Hepatocyte (in vitro differentiated cells): Measurements from ENCODE around the gene ENOX1. TPM values are rescaled to one million over a fixed set of nuclear protein-coding genes. Genes with fewer than 3 reads are reported as not detected.

ENCODE experiments used
- DNase-seq: peaks from one replicate; pipeline ENCODE4 v3.0.0-alpha.2; 2016; ENCODE audit warnings: low spot score
- H2AFZ ChIP-seq: fragments of 200-600 bp; sonication (generic); 2 replicates; pipeline ENCODE4 v1.6.0; 2016; ENCODE audit warnings: antibody characterized with exemption, mild to moderate bottlenecking
- H3K27ac ChIP-seq: fragments of 200-600 bp; sonication (generic); 2 replicates; pipeline ENCODE4 v1.5.1; 2016; ENCODE audit warnings: mild to moderate bottlenecking
- H3K27me3 ChIP-seq: fragments of 200-600 bp; sonication (generic); 2 replicates; pipeline ENCODE4 v1.6.1; 2016
- H3K36me3 ChIP-seq: fragments of 200-600 bp; sonication (generic); replicated peaks from 2 replicates; pipeline ENCODE4 v1.5.1; 2016; ENCODE audit warnings: low read depth; ENCODE audit not compliant: insufficient read depth
- H3K4me1 ChIP-seq: fragments of 200-600 bp; sonication (generic); 2 replicates; pipeline ENCODE4 v1.5.1; 2016; ENCODE audit warnings: mild to moderate bottlenecking, moderate library complexity; ENCODE audit not compliant: insufficient read depth
- H3K4me2 ChIP-seq: fragments of 200-600 bp; sonication (generic); 2 replicates; pipeline ENCODE4 v1.6.0; 2016
- H3K4me3 ChIP-seq: fragments of 200-600 bp; sonication (generic); 2 replicates; pipeline ENCODE4 v1.5.1; 2016; ENCODE audit warnings: mild to moderate bottlenecking
- H3K79me2 ChIP-seq: fragments of 200-600 bp; sonication (generic); 2 replicates; pipeline ENCODE4 v1.6.0; 2017; ENCODE audit warnings: mild to moderate bottlenecking
- H3K9me2 ChIP-seq: fragments of 200-600 bp; sonication (generic); replicated peaks from 2 replicates; pipeline ENCODE4 v1.6.0; 2017; ENCODE audit warnings: mild to moderate bottlenecking; ENCODE audit not compliant: insufficient read depth
- H3K9me3 ChIP-seq: fragments of 200-600 bp; sonication (generic); 2 replicates; pipeline ENCODE4 v1.5.1; 2016; ENCODE audit warnings: low read depth, mild to moderate bottlenecking
- H4K20me1 ChIP-seq: fragments of 200-600 bp; sonication (generic); 2 replicates; pipeline ENCODE4 v1.6.0; 2016; ENCODE audit warnings: mild to moderate bottlenecking; ENCODE audit not compliant: insufficient read depth, poor library complexity, severe bottlenecking
- CTCF ChIP-seq: fragments of 200-600 bp; sonication (generic); IDR thresholded peaks from 2 replicates; pipeline ENCODE4 v1.5.1; 2016; ENCODE audit warnings: antibody characterized with exemption, mild to moderate bottlenecking; ENCODE audit not compliant: poor library complexity
- EZH2 ChIP-seq: fragments of 200-600 bp; sonication (generic); IDR thresholded peaks from 2 replicates; pipeline ENCODE4 v1.6.1; 2016; ENCODE audit warnings: antibody characterized with exemption, mild to moderate bottlenecking, borderline replicate concordance
- EZH2phosphoT487 ChIP-seq: fragments of 200-600 bp; sonication (generic); IDR thresholded peaks from one replicate; pipeline ENCODE4 v1.6.1; 2018; ENCODE audit warnings: antibody characterized with exemption, mild to moderate bottlenecking, low read depth, moderate library complexity; ENCODE audit not compliant: unreplicated experiment, severe bottlenecking
- WGBS: methylation state at CpG from one replicate; pipeline ENCODE4 v1.1.6; 2016; ENCODE audit warnings: low lambda C conversion rate; ENCODE audit errors: missing lambda C conversion rate; 5-methylcytosine and 5-hydroxymethylcytosine counted together
- polyA plus RNA-seq: library from polyadenylated mRNA; unstranded; fragments of >200 nt; fragmentation: Nextera tagmentation; extraction: Ambion mirVana; gene quantifications from 2 replicates; pipeline ENCODE4 v1.2.1, GENCODE V29; 2016
- total RNA-seq: library from RNA; depleted of rRNA; stranded (reverse); fragments of >200 nt; gene quantifications from 2 replicates; pipeline ENCODE4 v1.2.3, GENCODE V29; 2014

The ENOX1 gene
- total and polyA plus RNA-seq, 2 experiments from 2014 or later: 2.4 to 4.0 TPM

- no peak for DNase-seq
- no peak for TF ChIP-seq EZH2
- TF ChIP-seq EZH2phosphoT487: no peak
- TF ChIP-seq CTCF: no peak
- no peak overlapping the region for H3K4me2 ChIP-seq
- H4K20me1 ChIP-seq: no peaks in the 10 kb centered on the region
- H3K4me1 ChIP-seq: no peaks in the 10 kb centered on the region
- no peaks in the 10 kb centered on the region for H3K9me2 ChIP-seq
- H3K27me3 ChIP-seq: no peaks in the 10 kb centered on the region
- no peak overlapping the region for H3K27ac ChIP-seq
- no peaks in the 10 kb centered on the region for H3K36me3 ChIP-seq
- H3K79me2 ChIP-seq: no peaks in the 10 kb centered on the region
- H3K9me3 ChIP-seq: no peaks in the 10 kb centered on the region
- H2AFZ ChIP-seq: no peak overlapping the region
- 90% methylated on average over 2 of the region's 2 CpGs for WGBS
- H3K4me3 ChIP-seq: no peak overlapping the region
These were observed 311.6 kb downstream of the ENOX1 start for GRCh38 chr13:43475140-43475539.

GRCh38 chr13:43473437-43473836, 313.3 kb downstream of the ENOX1 start:
- WGBS: 65% methylated on average over 1 of the region's 1 CpG

GRCh38 chr13:43472980-43473379, 313.8 kb downstream of the ENOX1 start:
- Histone ChIP-seq H2AFZ (no peak overlapping the region), H3K27me3 (no peaks in the 10 kb centered on the region), H3K4me2 (no peak overlapping the region), H3K79me2 (no peaks in the 10 kb centered on the region), H3K4me3 (no peak overlapping the region), H3K9me2 (no peaks in the 10 kb centered on the region), H4K20me1 (no peaks in the 10 kb centered on the region), H3K36me3 (no peaks in the 10 kb centered on the region), H3K4me1 (no peaks in the 10 kb centered on the region), H3K27ac (no peak overlapping the region), H3K9me3 (no peaks in the 10 kb centered on the region)
- WGBS: 65% methylated on average over 1 of the region's 1 CpG
- no peak for TF ChIP-seq EZH2
- no peak for TF ChIP-seq CTCF
- TF ChIP-seq EZH2phosphoT487: no peak
- DNase-seq: no peak

More at GRCh38 chr13:43473437-43473836, 313.3 kb downstream of the ENOX1 start:
- Histone ChIP-seq H3K36me3 (no peaks in the 10 kb centered on the region), H3K9me3 (no peaks in the 10 kb centered on the region), H3K79me2 (no peaks in the 10 kb centered on the region), H3K27ac (no peak overlapping the region), H3K4me1 (no peaks in the 10 kb centered on the region), H3K9me2 (no peaks in the 10 kb centered on the region), H3K27me3 (no peaks in the 10 kb centered on the region), H2AFZ (no peak overlapping the region), H3K4me2 (no peak overlapping the region), H4K20me1 (no peaks in the 10 kb centered on the region), H3K4me3 (no peak overlapping the region)
- peak; percentile 20 for DNase-seq
- TF ChIP-seq EZH2: no peak
- TF ChIP-seq EZH2phosphoT487: no peak
- TF ChIP-seq CTCF: no peak

GRCh38 chr13:43472339-43472738, 314.4 kb downstream of the ENOX1 start:
- Histone ChIP-seq H3K79me2 (no peaks in the 10 kb centered on the region), H3K27ac (no peak overlapping the region), H2AFZ (no peak overlapping the region), H3K4me3 (no peak overlapping the region), H3K9me2 (no peaks in the 10 kb centered on the region), H3K4me1 (no peaks in the 10 kb centered on the region), H3K9me3 (no peaks in the 10 kb centered on the region), H3K27me3 (no peaks in the 10 kb centered on the region), H3K4me2 (no peak overlapping the region), H3K36me3 (no peaks in the 10 kb centered on the region), H4K20me1 (no peaks in the 10 kb centered on the region)
- 70% methylated on average over 5 of the region's 5 CpGs for WGBS
- DNase-seq: no peak
- TF ChIP-seq EZH2 (no peak), CTCF (no peak), EZH2phosphoT487 (no peak)
